ENCODE data around the gene GGN.

GRCh38 chr19:38437295-38437694 is 49.5 kb upstream of the GGN start:
- TF ChIP-seq CTCF (IDR thresholded peaks at IDR 0.05; ENCODE audit: poor library complexity) = no peak
- TF ChIP-seq EZH2 (IDR thresholded peaks at IDR 0.05; ENCODE audit: borderline replicate concordance) = no peak

Data from hepatocyte (in vitro differentiated cells).